HG02759 (cell line): ENCODE measurements around the gene TERB1.

Experiments used
- ATAC-seq: cut with Tn5 transposase; IDR thresholded peaks from one replicate; pipeline ENCODE4 v1.9.1; 2021; ENCODE audit warnings: mild to moderate bottlenecking, moderate library complexity; ENCODE audit not compliant: unreplicated experiment

The TERB1 gene

GRCh38 chr16:66746682-66747081 lies 54.7 kb downstream of the TERB1 start:
- ATAC-seq, result peak; percentile 28

- no peak for ATAC-seq
Observed at GRCh38 chr16:66746048-66746447, 55.3 kb downstream of the TERB1 start.

- no peak for ATAC-seq
Observed at GRCh38 chr16:66741950-66742808, 59.2 kb downstream of the TERB1 start.

GRCh38 chr16:66741169-66741900 lies 60.0 kb downstream of the TERB1 start:
- ATAC-seq, result no peak

- ATAC-seq, result no peak
Observed at GRCh38 chr16:66740533-66740932, 60.9 kb downstream of the TERB1 start.

GRCh38 chr16:66740010-66740409 lies 61.4 kb downstream of the TERB1 start:
- no peak for ATAC-seq

GRCh38 chr16:66735891-66736290 lies 65.5 kb downstream of the TERB1 start:
- ATAC-seq, result no peak

GRCh38 chr16:66731101-66731500 lies 70.3 kb downstream of the TERB1 start:
- ATAC-seq, result no peak

- ATAC-seq, result no peak
Observed at GRCh38 chr16:66728804-66729203, 72.6 kb downstream of the TERB1 start.

GRCh38 chr16:66728117-66728787 lies 73.1 kb downstream of the TERB1 start:
- ATAC-seq, result peak; percentile 52

- ATAC-seq, result no peak
Observed at GRCh38 chr16:66720766-66721165, 80.6 kb downstream of the TERB1 start.

GRCh38 chr16:66719246-66719645 lies 82.1 kb downstream of the TERB1 start:
- ATAC-seq, result no peak

- no peak for ATAC-seq
Observed at GRCh38 chr16:66717776-66718175, 83.6 kb downstream of the TERB1 start.

GRCh38 chr16:66717112-66717675 lies 84.2 kb downstream of the TERB1 start:
- ATAC-seq, result no peak

GRCh38 chr16:66714654-66715307 lies 86.6 kb downstream of the TERB1 start:
- no peak for ATAC-seq

- ATAC-seq, result no peak
Observed at GRCh38 chr16:66714062-66714461, 87.3 kb downstream of the TERB1 start.

- ATAC-seq, result no peak
Observed at GRCh38 chr16:66713076-66713475, 88.3 kb downstream of the TERB1 start.

- ATAC-seq, result no peak
Observed at GRCh38 chr16:66712512-66712911, 88.9 kb downstream of the TERB1 start.

- no peak for ATAC-seq
Observed at GRCh38 chr16:66711581-66711980, 89.8 kb downstream of the TERB1 start.

GRCh38 chr16:66706506-66706880 lies 94.9 kb downstream of the TERB1 start:
- no peak for ATAC-seq
